ENCODE results near the gene HNRNPA2B1.

The HNRNPA2B1 gene

DNA sequence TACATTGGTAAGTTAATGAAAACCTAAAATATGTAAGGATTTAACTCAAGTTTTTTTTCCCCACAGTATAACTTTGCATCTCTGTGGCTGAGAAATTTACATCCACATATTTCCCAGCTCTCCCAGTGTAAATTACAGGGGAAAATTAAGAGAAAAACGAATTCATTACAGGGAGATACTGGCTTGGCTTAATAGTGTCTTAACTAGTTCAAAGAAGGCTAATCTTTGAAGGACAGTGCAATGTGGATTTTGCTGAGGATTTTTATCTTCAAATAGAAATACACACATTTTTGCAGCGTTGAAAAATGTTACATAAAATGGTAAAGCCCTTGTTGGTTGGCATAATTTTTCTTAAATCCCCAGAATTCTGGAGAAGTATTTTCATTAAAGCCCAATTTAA lies 2.5 kb upstream of the HNRNPA2B1 start:
- H3K4me3 ChIP-seq (ENCODE audit: low read depth, low read length) = peak overlapping the region; percentile 89
- CTCF ChIA-PET = interaction anchor here (2.2 kb wide), 1 partner anchor 112 kb away, joined by 8 read pairs; no protein-coding TSS in a partner anchor
- DNase-seq (ENCODE audit: low read depth, low spot score) = no peak
- TF ChIP-seq, protein P1, sequence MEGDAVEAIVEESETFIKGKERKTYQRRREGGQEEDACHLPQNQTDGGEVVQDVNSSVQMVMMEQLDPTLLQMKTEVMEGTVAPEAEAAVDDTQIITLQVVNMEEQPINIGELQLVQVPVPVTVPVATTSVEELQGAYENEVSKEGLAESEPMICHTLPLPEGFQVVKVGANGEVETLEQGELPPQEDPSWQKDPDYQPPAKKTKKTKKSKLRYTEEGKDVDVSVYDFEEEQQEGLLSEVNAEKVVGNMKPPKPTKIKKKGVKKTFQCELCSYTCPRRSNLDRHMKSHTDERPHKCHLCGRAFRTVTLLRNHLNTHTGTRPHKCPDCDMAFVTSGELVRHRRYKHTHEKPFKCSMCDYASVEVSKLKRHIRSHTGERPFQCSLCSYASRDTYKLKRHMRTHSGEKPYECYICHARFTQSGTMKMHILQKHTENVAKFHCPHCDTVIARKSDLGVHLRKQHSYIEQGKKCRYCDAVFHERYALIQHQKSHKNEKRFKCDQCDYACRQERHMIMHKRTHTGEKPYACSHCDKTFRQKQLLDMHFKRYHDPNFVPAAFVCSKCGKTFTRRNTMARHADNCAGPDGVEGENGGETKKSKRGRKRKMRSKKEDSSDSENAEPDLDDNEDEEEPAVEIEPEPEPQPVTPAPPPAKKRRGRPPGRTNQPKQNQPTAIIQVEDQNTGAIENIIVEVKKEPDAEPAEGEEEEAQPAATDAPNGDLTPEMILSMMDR (IDR thresholded peaks at IDR 0.05; ENCODE audit: insufficient read depth, low read length, missing control alignments) = no peak
- POLR2A ChIA-PET = no interaction called here

DNA sequence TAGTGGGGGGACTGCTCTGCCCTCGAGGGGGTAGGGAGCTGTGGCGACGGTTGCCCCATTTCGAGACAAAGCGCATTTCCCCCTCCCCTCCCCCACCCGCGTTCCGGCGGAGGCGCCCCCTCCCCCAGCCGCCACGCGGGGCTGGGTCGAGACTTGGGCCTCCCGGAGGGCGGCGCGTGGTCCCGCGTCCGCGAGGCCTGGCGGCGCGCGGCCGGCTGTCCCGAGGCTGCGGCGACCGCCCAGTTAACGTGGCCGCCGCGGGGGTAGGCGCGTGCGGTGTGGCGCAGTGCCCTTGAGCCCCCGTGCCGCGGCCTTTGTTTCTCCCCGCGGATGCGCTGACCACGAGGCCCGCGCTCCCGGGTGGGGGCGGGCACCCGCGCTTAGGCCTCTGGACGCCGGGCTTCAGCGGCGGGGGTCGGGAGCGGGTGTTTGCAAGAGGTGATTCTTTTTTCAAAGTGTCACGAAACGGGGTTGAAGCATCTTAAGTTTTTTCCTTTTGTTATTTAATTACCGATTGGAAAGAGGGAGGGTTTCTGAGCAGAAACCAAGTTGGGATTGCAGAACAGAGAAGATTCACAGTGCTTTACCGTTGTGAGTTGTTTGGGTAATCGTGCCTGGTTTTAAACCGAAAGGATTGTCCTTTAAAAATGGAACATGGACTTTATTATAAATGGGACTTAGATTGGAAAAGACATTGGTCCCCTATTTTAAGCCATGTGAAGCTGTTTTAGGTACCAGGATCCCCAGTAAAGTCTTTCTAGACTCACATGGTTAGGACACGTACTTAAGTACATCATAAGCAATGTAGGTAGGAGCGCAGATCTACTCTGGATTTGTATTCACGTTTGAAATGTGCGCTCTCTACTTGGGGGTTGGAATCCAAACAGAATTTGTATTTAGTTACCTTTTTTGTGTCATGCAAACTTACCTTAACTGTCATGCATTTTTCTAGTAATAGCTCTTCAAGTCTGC lies 1.8 kb upstream of the HNRNPA2B1 start:
- peak overlapping the region; percentile 89 for H3K4me3 ChIP-seq (ENCODE audit: low read depth, low read length)
- ChIA-PET POLR2A (interaction anchor here (1.0 to 1.3 kb wide), 2 partner anchors 12 to 23 kb away, joined by 3 read pairs; no protein-coding TSS in a partner anchor), CTCF (interaction anchor here (1.0 to 2.2 kb wide), 3 partner anchors 47 to 318 kb away, joined by 3 to 8 read pairs (median 3); no protein-coding TSS in a partner anchor)
- DNase-seq (ENCODE audit: low read depth, low spot score) = no peak
- TF ChIP-seq, protein P1 (IDR thresholded peaks at IDR 0.05; ENCODE audit: insufficient read depth, low read length, missing control alignments) = no peak

DNA sequence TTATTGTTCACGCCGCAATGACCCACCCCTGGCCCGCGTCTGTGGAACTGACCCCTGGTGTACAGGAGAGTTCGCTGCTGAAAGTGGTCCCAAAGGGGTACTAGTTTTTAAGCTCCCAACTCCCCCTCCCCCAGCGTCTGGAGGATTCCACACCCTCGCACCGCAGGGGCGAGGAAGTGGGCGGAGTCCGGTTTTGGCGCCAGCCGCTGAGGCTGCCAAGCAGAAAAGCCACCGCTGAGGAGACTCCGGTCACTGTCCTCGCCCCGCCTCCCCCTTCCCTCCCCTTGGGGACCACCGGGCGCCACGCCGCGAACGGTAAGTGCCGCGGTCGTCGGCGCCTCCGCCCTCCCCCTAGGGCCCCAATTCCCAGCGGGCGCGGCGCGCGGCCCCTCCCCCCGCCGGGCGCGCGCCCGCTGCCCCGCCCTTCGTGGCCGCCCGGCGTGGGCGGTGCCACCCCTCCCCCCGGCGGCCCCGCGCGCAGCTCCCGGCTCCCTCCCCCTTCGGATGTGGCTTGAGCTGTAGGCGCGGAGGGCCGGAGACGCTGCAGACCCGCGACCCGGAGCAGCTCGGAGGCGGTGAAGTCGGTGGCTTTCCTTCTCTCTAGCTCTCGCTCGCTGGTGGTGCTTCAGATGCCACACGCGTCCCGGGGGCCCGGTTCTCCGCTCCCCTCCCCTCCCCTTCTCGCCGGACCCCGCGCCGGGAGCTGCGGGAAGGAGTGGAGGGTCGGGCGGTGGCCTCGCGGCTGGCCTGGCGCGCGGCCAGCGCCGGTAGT lies 887 bp upstream of the HNRNPA2B1 start, which contains the start of gene CBX3:
CBX3 (plus strand) TSS at position 499 of the 772 bp plus-strand sequence. CDS start 1,254 bp downstream, outside the sequence.
- ChIA-PET CTCF (interaction anchor here (1.0 to 2.2 kb wide), 3 partner anchors 46 to 317 kb away, joined by 3 to 8 read pairs (median 3); no protein-coding TSS in a partner anchor), POLR2A (interaction anchor here (0.6 to 2.8 kb wide), 7 partner anchors 9 to 693 kb away, joined by 3 to 18 read pairs (median 3); no protein-coding TSS in a partner anchor)
- DNase-seq (ENCODE audit: low read depth, low spot score) = no peak
- H3K4me3 ChIP-seq (ENCODE audit: low read depth, low read length) = peak within 1 kb of the TSS; percentile 98
- TF ChIP-seq, protein P1 (IDR thresholded peaks at IDR 0.05; ENCODE audit: insufficient read depth, low read length, missing control alignments) = no peak

DNA sequence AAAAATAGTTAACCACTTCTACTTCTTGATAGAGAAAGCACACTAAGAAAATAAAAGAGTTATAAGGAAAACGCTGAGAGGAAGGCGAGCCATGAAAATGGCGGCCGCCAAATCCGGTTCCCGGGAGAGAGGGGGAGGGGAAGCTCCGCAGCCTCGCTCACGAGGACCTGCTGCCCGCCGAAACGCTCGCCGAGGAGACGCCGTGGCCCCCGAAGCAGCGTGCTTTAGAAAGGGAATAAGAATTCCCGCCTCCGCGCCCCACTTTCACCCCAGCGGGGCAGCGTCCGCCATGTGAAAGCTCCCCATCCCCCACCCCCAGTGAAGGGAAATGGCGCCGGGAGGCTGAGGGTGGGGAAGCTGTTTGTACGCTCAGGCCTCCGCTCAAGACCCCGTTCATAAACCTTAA lies 505 bp downstream of the HNRNPA2B1 start:
- peak overlapping the region; percentile 98 for H3K4me3 ChIP-seq (ENCODE audit: low read depth, low read length)
- CTCF ChIA-PET = interaction anchor here (0.6 to 10.3 kb wide), 4 partner anchors 9 to 165 kb away, joined by 3 to 174 read pairs (median 4); no protein-coding TSS in a partner anchor
- TF ChIP-seq, protein P1 (IDR thresholded peaks at IDR 0.05; ENCODE audit: insufficient read depth, low read length, missing control alignments) = no peak
- DNase-seq (ENCODE audit: low read depth, low spot score) = no peak
- POLR2A ChIA-PET = interaction anchor here (0.5 to 4.6 kb wide), 14 partner anchors 9 to 1075 kb away, joined by 3 to 24 read pairs (median 5); partner anchors contain the start of gene NFE2L3

DNA sequence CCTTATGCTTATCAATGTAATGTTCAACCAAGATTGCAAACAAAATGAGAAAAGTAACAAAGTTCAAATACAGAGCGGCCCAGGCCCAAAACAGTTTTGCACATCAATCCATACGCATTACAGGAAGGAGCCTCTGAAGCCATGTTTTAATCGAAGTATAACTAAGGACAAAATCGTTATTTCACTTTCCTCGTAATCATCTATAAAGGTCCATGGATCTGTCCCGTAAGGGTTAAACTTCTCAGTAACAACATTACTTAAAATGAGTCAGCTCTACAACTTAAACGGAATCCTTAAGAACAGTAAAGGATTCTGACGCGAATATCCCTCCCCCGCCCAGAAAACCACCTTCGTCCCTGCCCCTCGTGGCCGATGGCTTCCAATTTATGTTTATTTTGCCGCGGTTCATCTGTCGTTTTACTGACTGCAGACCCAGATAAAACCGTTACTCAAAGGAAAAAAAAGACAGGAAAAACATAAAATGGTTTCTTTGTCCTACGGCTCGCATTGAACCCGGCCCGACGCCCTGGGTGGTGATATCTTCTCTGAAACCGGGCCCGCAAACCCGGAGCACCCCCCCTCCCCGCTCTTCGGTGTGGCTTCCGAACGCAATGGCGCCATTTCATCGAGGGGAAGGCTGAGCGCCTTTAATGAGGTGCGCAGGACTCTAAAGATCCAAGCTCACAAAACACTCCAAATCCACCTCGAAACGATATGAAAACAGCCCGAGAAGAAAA lies 1.1 kb downstream of the HNRNPA2B1 start:
- H3K4me3 ChIP-seq (ENCODE audit: low read depth, low read length) = peak overlapping the region; percentile 98
- ChIA-PET POLR2A (interaction anchor here (0.5 to 4.6 kb wide), 13 partner anchors 8 to 1074 kb away, joined by 3 to 24 read pairs (median 6); partner anchors contain the start of gene NFE2L3), CTCF (interaction anchor here (1.0 to 10.3 kb wide), 10 partner anchors 7 to 303 kb away, joined by 3 to 174 read pairs (median 8); no protein-coding TSS in a partner anchor)
- no peak for DNase-seq (ENCODE audit: low read depth, low spot score)
- TF ChIP-seq, protein P1 (IDR thresholded peaks at IDR 0.05; ENCODE audit: insufficient read depth, low read length, missing control alignments) = no peak

Measured in AG04449 (cell line).